DND-41 (cell line): ENCODE measurements around the gene KCNMA1.

Source experiments
- EZH2 ChIP-seq: IDR thresholded peaks from 3 replicates; pipeline ENCODE4 v1.6.1; 2012; ENCODE audit warnings: borderline replicate concordance, low read depth, mild to moderate bottlenecking, moderate library complexity, low read length, inconsistent platforms; ENCODE audit not compliant: severe bottlenecking
- TF ChIP-seq, protein P1 (sequence below): IDR thresholded peaks from 2 replicates; pipeline ENCODE4 v1.5.1; 2012; ENCODE audit warnings: borderline replicate concordance, low read length, moderate library complexity, mild to moderate bottlenecking; ENCODE audit not compliant: poor library complexity, severe bottlenecking; ENCODE audit errors: extremely low read depth

- no peak for TF ChIP-seq EZH2
- TF ChIP-seq, protein P1, sequence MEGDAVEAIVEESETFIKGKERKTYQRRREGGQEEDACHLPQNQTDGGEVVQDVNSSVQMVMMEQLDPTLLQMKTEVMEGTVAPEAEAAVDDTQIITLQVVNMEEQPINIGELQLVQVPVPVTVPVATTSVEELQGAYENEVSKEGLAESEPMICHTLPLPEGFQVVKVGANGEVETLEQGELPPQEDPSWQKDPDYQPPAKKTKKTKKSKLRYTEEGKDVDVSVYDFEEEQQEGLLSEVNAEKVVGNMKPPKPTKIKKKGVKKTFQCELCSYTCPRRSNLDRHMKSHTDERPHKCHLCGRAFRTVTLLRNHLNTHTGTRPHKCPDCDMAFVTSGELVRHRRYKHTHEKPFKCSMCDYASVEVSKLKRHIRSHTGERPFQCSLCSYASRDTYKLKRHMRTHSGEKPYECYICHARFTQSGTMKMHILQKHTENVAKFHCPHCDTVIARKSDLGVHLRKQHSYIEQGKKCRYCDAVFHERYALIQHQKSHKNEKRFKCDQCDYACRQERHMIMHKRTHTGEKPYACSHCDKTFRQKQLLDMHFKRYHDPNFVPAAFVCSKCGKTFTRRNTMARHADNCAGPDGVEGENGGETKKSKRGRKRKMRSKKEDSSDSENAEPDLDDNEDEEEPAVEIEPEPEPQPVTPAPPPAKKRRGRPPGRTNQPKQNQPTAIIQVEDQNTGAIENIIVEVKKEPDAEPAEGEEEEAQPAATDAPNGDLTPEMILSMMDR: no peak
Observed at GRCh38 chr10:77237120-77237519, 400.5 kb downstream of the KCNMA1 start.
